ENCODE results near the gene TEX30.

The TEX30 gene

DNA sequence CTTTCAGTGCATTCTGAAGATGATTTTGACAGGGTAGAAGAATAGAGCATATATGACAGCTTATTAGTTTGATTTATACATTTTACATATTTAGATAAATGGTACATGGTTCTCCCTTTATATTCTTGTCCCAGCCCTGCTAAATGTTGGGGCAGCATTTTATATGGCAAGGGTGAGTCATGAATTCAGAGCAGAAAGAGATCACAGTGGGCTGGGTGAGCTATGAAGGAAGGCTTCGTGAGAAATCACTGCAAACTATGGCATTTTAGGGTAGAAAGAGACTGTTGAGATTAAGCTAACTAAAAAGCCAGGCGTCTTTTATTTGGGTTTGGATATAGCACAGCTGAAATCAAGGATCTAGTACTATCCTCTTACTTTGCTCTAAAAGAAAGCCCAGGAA is 54.8 kb downstream of the TEX30 start:
- H2BK15ac ChIP-seq (ENCODE audit: low read length) = no peak overlapping the region
- no peak overlapping the region for H2BK120ac ChIP-seq (ENCODE audit: low read depth, low read length)
- H3K27me3 ChIP-seq (ENCODE audit: control insufficient read depth in 3 of 3, insufficient read depth in 3 of 3, low read depth in 1 of 3, low read length in 3 of 3) = peaks cover 0 to 4% (median 0%) of the 10 kb centered on the region in 3 experiments
- no peak overlapping the region for H3K9ac ChIP-seq (ENCODE audit: low read depth, low read length, poor library complexity)
- no peak overlapping the region for H3K4me3 ChIP-seq (ENCODE audit: low read length in 2 of 2)
- H3K27ac ChIP-seq (replicated peaks; ENCODE audit: low read length) = no peak overlapping the region
- no peak overlapping the region for H4K8ac ChIP-seq (ENCODE audit: low read depth, low read length)
- no peak overlapping the region for H4K91ac ChIP-seq (ENCODE audit: low read depth, low read length, poor library complexity)
- no peak overlapping the region for H3K4me2 ChIP-seq (ENCODE audit: insufficient read depth, low read length, poor library complexity, severe bottlenecking)
- no peak overlapping the region for H2BK5ac ChIP-seq (ENCODE audit: low read length)
- no peak overlapping the region for H3K14ac ChIP-seq (ENCODE audit: low read length)
- H3K9me3 ChIP-seq (replicated peaks in 1 of 2; ENCODE audit: control insufficient read depth in 2 of 2, insufficient read depth in 1 of 2, low read depth in 1 of 2, low read length in 2 of 2) = no peaks in the 10 kb centered on the region
- no peaks in the 10 kb centered on the region for H3K4me1 ChIP-seq (ENCODE audit: control insufficient read depth in 2 of 2, insufficient read depth in 1 of 2, low read depth in 1 of 2, low read length in 2 of 2)
- H2BK12ac ChIP-seq (ENCODE audit: low read length) = no peak overlapping the region
- DNase-seq (ENCODE audit: low spot score) = no peak
- WGBS, 2 donors (ENCODE audit: extremely low coverage in 2 of 2, insufficient read length in 2 of 2, insufficient replicate concordance in 1 of 2) = no CpG with 5 or more reads among the region's 2 CpGs
- H3K23ac ChIP-seq (ENCODE audit: low read depth, low read length, poor library complexity) = no peak overlapping the region
- H3K36me3 ChIP-seq (replicated peaks in 1 of 2; ENCODE audit: control insufficient read depth in 2 of 2, insufficient read depth in 2 of 2, low read length in 2 of 2) = no peaks in the 10 kb centered on the region
- H3K4ac ChIP-seq (ENCODE audit: low read length) = no peak overlapping the region
- H3K18ac ChIP-seq (ENCODE audit: low read length) = no peak overlapping the region
- H2AFZ ChIP-seq (ENCODE audit: low read length) = peak overlapping the region; percentile 29
- no peak overlapping the region for H2AK5ac ChIP-seq (ENCODE audit: low read depth, low read length)
- no peaks in the 10 kb centered on the region for H3K79me1 ChIP-seq (ENCODE audit: low read depth, low read length)

Measured in neuronal stem cell (in vitro differentiated cells).